RWPE2 (cell line): ENCODE data around the gene ATXN7L3.

Source experiments
- ATAC-seq: fragments of 200-7000 bp; cut with Tn5 transposase; 3 replicates; pipeline ENCODE4 v1.9.1; 2021; ENCODE audit warnings: low read depth
- DNase-seq: peaks from one replicate; pipeline ENCODE4 v3.0.0-alpha.2; 2020; ENCODE audit warnings: low spot score
- H3K27ac ChIP-seq: fragments of 450-650 bp; 2 replicates; pipeline ENCODE4 v1.5.1; 2017; ENCODE audit warnings: mild to moderate bottlenecking; ENCODE audit not compliant: poor library complexity, severe bottlenecking
- H3K27me3 ChIP-seq: fragments of 250-450 bp; sonication (Bioruptor Pico); 2 replicates; pipeline ENCODE4 v1.5.1; 2021; ENCODE audit warnings: mild to moderate bottlenecking, moderate library complexity; ENCODE audit not compliant: insufficient read depth, poor library complexity, severe bottlenecking
- H3K36me3 ChIP-seq: fragments of 250-450 bp; sonication (Bioruptor Pico); 2 replicates; pipeline ENCODE4 v1.5.1; 2020; ENCODE audit warnings: low read depth, mild to moderate bottlenecking, moderate library complexity
- H3K4me1 ChIP-seq: fragments of 250-450 bp; sonication (Bioruptor Pico); 2 replicates; pipeline ENCODE4 v1.5.1; 2021; ENCODE audit warnings: mild to moderate bottlenecking, moderate library complexity; ENCODE audit not compliant: insufficient read depth, poor library complexity, severe bottlenecking
- H3K4me3 ChIP-seq: fragments of 250-450 bp; sonication (Bioruptor Pico); 2 replicates; pipeline ENCODE4 v1.5.1; 2021; ENCODE audit warnings: mild to moderate bottlenecking, moderate library complexity; ENCODE audit not compliant: severe bottlenecking
- H3K9me3 ChIP-seq: fragments of 250-450 bp; sonication (Bioruptor Pico); 2 replicates; pipeline ENCODE4 v1.5.1; 2021; ENCODE audit warnings: mild to moderate bottlenecking, moderate library complexity; ENCODE audit not compliant: severe bottlenecking
- TF ChIP-seq, protein P1 (sequence below): fragments of 450-650 bp; IDR thresholded peaks from one replicate; pipeline ENCODE4 v1.5.1; 2017; ENCODE audit warnings: mild to moderate bottlenecking, moderate library complexity; ENCODE audit not compliant: poor library complexity, severe bottlenecking

The ATXN7L3 gene

DNA sequence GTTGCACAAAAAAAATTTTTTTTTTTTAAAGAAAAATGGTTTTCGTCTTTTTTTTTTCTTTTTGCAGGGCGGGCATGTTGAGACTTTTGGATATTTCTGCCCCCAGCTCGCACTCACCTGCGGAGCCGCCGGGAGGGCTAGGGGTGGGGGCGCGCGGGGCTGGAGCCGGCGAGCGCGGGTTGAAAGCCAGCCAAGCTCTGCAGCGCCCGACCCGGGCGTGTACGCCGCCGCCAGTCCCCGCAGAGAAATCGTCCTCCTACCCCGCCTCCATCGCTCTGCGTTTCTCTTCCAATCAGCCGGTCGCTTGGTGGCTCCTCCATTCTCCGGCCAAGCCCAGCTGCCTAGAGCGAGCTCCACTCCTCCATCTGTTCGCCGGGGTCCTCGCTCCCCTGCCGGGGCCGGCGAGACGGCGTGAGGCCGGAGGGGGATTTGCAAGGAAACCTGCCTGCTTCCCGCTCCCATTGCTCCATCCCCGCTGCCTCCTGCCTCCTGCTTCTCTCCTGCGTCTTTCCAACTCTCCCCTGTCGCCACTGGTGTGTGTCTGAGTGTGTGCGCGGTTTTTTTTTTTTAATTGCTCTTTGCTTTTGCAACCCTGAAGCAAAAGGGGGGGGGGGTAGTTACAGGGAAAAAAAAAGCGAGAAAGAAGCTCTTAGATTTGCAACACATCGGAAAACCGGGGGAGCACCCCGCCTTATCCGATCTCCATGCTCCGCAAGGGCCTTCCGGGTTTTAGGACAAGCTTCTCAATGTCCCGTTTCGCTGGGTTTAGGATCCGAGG, 21.6 kb upstream of the ATXN7L3 start:
- peak overlapping the region; percentile 95 for H3K27ac ChIP-seq
- DNase-seq (peak; percentile 83), ATAC-seq (peak; percentile 32)

GRCh38 chr17:44220213-44221083, 20.8 kb upstream of the ATXN7L3 start:
- H3K4me1 ChIP-seq, result peaks cover 19% of the 10 kb centered on the region
- peak overlapping the region; percentile 83 for H3K4me3 ChIP-seq
- DNase-seq (no peak), ATAC-seq (peak; percentile 7; the same call in 1 of the 3 replicates)
- no peaks in the 10 kb centered on the region for H3K27me3 ChIP-seq
- H3K27ac ChIP-seq, result peak overlapping the region; percentile 95
- H3K36me3 ChIP-seq, result peaks cover 20% of the 10 kb centered on the region
- H3K9me3 ChIP-seq, result no peaks in the 10 kb centered on the region
- TF ChIP-seq, protein P1, sequence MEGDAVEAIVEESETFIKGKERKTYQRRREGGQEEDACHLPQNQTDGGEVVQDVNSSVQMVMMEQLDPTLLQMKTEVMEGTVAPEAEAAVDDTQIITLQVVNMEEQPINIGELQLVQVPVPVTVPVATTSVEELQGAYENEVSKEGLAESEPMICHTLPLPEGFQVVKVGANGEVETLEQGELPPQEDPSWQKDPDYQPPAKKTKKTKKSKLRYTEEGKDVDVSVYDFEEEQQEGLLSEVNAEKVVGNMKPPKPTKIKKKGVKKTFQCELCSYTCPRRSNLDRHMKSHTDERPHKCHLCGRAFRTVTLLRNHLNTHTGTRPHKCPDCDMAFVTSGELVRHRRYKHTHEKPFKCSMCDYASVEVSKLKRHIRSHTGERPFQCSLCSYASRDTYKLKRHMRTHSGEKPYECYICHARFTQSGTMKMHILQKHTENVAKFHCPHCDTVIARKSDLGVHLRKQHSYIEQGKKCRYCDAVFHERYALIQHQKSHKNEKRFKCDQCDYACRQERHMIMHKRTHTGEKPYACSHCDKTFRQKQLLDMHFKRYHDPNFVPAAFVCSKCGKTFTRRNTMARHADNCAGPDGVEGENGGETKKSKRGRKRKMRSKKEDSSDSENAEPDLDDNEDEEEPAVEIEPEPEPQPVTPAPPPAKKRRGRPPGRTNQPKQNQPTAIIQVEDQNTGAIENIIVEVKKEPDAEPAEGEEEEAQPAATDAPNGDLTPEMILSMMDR, result no peak

More for the DNA sequence above, 21.6 kb upstream of the ATXN7L3 start:
- Histone ChIP-seq H3K9me3 (no peaks in the 10 kb centered on the region), H3K27me3 (no peaks in the 10 kb centered on the region), H3K4me1 (peaks cover 19% of the 10 kb centered on the region), H3K4me3 (peak overlapping the region; percentile 83), H3K36me3 (peaks cover 12% of the 10 kb centered on the region)
- TF ChIP-seq, protein P1, result no peak

DNA sequence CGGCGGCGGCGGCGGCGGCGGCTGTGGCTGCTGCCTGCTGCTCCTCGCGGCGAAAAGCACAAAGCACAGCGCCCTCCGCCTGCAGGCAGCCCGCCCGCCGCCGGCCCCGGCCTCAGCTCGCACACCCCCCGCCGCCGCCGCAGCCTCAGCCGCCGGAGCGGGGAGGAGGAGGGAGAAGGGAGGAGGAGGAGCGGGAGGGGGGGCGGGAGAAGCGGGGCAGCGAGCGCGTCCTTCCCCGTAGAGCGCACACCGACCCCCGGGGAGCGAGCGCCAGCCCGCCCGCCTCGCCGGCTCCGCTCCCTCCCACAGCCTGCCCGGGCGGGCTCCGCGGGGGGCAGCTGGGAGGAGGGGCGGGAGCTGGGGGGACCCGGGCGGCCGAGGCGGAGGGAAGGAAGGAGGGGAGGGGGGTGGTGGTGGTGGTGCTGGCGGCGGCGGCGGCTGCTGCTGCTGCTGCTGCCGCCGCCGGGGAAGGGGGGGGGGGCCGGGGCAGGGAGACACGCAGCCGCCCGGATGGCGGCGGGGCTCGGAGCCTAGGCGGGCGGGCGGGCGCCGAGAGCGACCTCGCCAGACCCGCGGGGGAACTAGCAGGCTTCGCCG, 20.0 kb upstream of the ATXN7L3 start, which contains the start of gene UBTF:
UBTF (minus strand) TSS at position 60 of the 597 bp plus-strand sequence. CDS start 1,446 bp downstream, outside the sequence.
- peaks cover 19% of the 10 kb centered on the region for H3K4me1 ChIP-seq
- no peaks in the 10 kb centered on the region for H3K9me3 ChIP-seq
- peak within 1 kb of the TSS; percentile 83 for H3K4me3 ChIP-seq
- DNase-seq (peak; percentile 70), ATAC-seq (peak; percentile 2; the same call in 2 of the 3 replicates)
- H3K36me3 ChIP-seq, result peaks cover 28% of the 10 kb centered on the region
- H3K27me3 ChIP-seq, result no peaks in the 10 kb centered on the region
- TF ChIP-seq, protein P1, result no peak
- peak within 1 kb of the TSS; percentile 95 for H3K27ac ChIP-seq

- TF ChIP-seq, protein P1, result no peak
- Histone ChIP-seq H3K4me1 (peaks cover 19% of the 10 kb centered on the region), H3K27ac (peak overlapping the region; percentile 95), H3K4me3 (peak overlapping the region; percentile 83), H3K27me3 (no peaks in the 10 kb centered on the region), H3K36me3 (peaks cover 31% of the 10 kb centered on the region), H3K9me3 (no peaks in the 10 kb centered on the region)
- ATAC-seq, result peak; percentile 29
- DNase-seq, result no peak
Measured at GRCh38 chr17:44219108-44219615, 19.5 kb upstream of the ATXN7L3 start.
